H1 (cell line): ENCODE results near the gene UCHL5. TPM values are rescaled to one million over a fixed set of nuclear protein-coding genes. Genes with fewer than 3 reads are reported as not detected.

Source experiments
- EZH2 ChIP-seq: fragments of 200-600 bp; sonication (generic); IDR thresholded peaks from 2 replicates; pipeline ENCODE4 v1.7.1; 2012; ENCODE audit warnings: low read depth, mild to moderate bottlenecking, moderate library complexity, low read length, inconsistent platforms; ENCODE audit not compliant: severe bottlenecking
- MAFK ChIP-seq: IDR thresholded peaks from 2 replicates; pipeline ENCODE4 v1.6.1; 2012; ENCODE audit warnings: low read depth, mild to moderate bottlenecking, improper control_type of control experiment, low read length
- SP1 ChIP-seq: IDR thresholded peaks from 2 replicates; pipeline ENCODE4 v1.6.1; 2011; ENCODE audit warnings: low read depth, low read length
- polyA plus RNA-seq, 7 experiments: library from polyadenylated mRNA; depleted of rRNA in 3 of 7; stranded (reverse) in 5 of 7; unstranded in 2 of 7; fragments of >200 nt in 5 of 7; fragments of 200-250 nt in 2 of 7; gene quantifications; 1 replicate in 5 of 7; 2 replicates in 1 of 7; 4 replicates in 1 of 7; pipeline versions ENCODE4 v1.2.1 to v1.2.3, GENCODE V29; 2011 to 2013; ENCODE audit warnings: missing spikeins in 2 of 7, mixed read lengths in 2 of 7
- total RNA-seq: library from RNA; stranded (reverse); fragmentation: NEBNext Ultra II Directional; extraction: Animal tissue kit (Norgen Biotek cat#: 25700); gene quantifications from 2 replicates; pipeline ENCODE4 v1.2.1, GENCODE V29; 2021
- TF ChIP-seq, protein P1 (sequence below): IDR thresholded peaks from 2 replicates; pipeline ENCODE4 v1.6.1; 2012; ENCODE audit warnings: low read length, inconsistent platforms
- TF ChIP-seq, protein P2 (sequence below): IDR thresholded peaks from 2 replicates; pipeline ENCODE4 v1.6.1; 2011; ENCODE audit warnings: low read length, improper control_type of control experiment

Gene UCHL5
- total and polyA plus RNA-seq, 2 of the 8 experiments (the other 6 are each of a cell fraction or from before 2014, with no cell fraction given) = 12.0 to 40.0 TPM

DNA sequence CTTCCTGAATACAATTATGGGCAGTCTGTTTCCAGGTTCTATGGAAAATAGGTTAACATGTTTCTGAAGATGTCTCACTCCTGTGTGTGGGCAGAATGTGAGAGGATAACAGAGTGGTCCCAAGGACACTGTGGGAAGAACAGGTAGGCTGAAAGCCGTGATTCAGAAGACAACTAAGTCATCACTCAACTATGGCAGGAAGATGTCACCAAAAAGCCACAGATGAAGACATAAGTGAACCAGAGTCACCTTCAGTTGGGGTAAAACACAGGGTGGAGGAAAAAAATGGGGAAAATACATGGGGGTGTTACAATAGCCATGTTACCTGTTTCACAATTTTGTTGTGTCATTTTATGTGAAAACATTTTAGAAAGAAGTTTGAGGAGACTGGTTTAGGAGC lies 75.1 kb downstream of the UCHL5 start (continued):
- TF ChIP-seq, protein P1, sequence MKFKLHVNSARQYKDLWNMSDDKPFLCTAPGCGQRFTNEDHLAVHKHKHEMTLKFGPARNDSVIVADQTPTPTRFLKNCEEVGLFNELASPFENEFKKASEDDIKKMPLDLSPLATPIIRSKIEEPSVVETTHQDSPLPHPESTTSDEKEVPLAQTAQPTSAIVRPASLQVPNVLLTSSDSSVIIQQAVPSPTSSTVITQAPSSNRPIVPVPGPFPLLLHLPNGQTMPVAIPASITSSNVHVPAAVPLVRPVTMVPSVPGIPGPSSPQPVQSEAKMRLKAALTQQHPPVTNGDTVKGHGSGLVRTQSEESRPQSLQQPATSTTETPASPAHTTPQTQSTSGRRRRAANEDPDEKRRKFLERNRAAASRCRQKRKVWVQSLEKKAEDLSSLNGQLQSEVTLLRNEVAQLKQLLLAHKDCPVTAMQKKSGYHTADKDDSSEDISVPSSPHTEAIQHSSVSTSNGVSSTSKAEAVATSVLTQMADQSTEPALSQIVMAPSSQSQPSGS = no peak
- TF ChIP-seq, protein P2, sequence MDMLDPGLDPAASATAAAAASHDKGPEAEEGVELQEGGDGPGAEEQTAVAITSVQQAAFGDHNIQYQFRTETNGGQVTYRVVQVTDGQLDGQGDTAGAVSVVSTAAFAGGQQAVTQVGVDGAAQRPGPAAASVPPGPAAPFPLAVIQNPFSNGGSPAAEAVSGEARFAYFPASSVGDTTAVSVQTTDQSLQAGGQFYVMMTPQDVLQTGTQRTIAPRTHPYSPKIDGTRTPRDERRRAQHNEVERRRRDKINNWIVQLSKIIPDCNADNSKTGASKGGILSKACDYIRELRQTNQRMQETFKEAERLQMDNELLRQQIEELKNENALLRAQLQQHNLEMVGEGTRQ = no peak
- no peak for TF ChIP-seq SP1
- no peak for TF ChIP-seq MAFK
- no peak for TF ChIP-seq EZH2
